ENCODE measurements around the gene SLAMF8.

SLAMF8 gene

GRCh38 chr1:159849626-159850366 is 23.1 kb downstream of the SLAMF8 start:
- no peak for DNase-seq

DNA sequence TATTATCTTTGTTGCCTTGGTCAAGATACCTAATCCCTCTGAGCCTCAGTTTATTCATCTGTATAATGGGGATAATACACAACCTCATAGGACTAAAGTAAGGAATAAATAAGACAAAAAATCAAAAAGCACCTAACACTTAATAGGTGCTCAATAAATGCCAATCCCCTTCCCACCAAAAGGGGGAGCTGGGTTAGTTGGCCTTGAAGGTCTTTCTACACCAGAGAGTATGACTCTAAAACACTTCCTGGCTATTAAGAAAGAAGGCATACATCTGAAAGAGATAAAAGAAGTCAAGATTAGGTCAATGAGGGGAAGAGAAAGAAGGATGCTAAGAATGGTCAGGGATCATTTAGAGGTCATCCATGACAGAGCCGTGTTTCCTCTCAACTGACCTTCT is 24.7 kb downstream of the SLAMF8 start:
- no peak for DNase-seq

GRCh38 chr1:159853417-159854115 is 26.9 kb downstream of the SLAMF8 start:
- DNase-seq = no peak

DNA sequence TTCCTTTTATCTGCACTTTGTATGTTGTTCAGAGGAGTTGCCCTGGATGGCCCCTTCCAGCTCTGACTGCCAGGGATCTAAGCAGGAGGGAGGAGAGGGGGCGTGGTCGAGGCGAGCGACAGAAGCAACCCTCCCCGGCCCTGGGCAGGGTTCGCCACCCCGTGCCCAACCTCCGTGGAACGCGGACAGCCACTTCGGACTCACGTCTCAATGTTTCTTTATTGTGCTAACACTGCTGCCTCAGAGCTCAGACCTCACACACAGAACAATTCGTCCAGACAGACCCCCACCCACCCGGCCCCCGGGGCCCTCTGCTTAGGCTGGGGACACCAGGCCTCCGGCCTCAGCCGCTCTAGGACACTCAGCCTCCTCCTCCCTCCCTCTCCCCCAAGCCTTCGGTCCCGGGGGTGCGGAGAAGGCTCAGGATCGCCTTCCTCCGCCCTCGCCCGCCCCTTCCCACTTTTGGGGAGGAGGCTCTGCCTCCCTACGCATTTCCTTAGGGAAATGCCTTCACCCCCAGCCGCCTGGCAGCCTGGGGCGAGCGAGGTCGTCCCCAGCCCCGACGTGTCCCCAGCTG is 27.5 kb downstream of the SLAMF8 start:
- peak; percentile 76 for DNase-seq

DNA sequence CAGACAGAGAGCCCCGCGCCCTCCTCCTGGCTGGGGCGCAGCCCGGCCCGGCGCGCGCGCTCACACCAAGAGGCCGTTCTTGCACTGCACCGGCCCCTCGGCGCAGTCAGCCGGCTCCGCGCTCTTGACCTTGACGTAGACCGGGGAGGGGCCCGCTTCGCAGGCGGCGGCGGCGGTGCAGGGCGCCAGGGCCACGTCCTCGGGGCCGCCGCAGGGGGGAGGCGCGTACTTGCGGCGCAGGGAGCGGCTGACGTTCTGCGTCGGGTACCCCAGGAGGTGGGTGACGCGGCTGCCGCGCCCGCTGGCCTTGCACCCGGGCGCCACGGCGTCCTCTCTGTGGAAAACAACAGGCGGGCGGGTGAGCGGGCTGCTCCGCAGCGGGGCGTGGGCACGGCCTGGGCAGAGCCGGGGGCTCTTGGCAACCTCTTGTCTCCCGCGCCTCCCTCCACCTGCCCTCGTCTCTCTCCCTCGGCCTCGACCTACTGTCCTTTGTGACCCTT is 28.1 kb downstream of the SLAMF8 start:
- DNase-seq = peak; percentile 90

- DNase-seq = no peak
These were observed 29.0 kb downstream of the SLAMF8 start for GRCh38 chr1:159855709-159856108.

DNA sequence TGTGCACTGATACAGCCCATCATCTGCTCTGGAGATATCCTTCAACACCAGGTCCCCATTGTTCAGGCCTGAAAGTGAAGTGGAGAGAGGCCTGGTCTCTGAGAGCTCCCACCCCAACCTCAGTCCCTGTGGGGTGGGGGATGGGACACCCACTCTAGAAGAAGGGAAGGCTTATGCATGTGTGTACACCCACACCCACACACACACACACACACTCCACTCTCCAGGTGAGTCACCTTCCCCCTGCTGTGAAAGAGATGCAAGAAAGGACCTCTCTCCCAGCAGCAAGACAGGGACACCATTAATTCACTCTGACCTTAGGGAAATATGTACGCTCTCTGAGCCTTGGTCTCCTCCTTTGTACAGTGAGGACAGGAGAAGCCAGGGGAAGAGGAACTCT is 29.9 kb downstream of the SLAMF8 start:
- DNase-seq = no peak

- DNase-seq = no peak
These were observed 31.2 kb downstream of the SLAMF8 start for GRCh38 chr1:159857889-159858288.

DNA sequence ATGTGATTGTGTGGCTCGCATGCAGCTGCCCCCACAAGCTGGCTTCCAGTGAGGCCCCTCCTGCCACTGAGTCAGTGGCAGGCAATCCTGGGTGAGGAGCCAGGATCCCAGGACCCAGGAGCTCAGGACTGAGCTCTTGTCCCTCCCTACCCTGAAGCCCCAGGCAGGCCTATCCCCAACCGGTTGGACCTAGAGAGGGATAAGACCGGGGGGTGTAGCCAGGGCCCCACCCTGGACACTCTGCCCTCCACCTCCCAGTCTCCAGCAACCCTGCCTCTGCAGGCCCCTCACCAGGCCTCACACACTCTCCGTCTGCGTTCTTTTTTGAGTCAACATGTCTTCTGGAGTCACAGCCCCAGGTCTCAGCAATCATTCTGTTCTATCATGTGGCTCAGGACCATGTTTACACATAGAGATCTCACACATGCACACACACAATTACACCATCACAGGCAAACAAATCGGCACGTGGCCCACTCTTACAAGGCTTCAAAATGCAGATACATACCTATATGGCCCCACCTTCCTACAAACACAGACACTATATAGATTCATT is 33.2 kb downstream of the SLAMF8 start:
- DNase-seq = no peak

GRCh38 chr1:159860456-159860855 is 33.8 kb downstream of the SLAMF8 start:
- no peak for DNase-seq

DNA sequence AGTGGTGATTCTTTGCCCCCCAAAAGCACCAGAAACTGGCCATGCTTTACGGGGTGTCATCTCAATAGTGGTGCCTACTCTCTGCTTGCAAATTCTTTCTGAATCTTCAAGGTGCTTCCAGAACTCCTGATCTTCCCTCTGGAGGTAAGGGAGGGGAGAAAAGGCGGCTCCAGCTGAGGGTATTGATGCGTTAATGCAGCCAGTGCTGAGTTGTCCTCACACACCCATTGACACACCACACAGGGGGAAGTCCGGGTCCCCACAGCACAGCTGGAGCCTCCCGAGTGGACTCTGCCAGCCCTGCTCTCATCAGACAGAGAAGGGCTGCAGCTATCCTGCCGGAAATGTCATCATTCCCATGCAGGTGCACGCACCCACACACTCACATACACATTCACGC is 34.5 kb downstream of the SLAMF8 start:
- no peak for DNase-seq

DNA sequence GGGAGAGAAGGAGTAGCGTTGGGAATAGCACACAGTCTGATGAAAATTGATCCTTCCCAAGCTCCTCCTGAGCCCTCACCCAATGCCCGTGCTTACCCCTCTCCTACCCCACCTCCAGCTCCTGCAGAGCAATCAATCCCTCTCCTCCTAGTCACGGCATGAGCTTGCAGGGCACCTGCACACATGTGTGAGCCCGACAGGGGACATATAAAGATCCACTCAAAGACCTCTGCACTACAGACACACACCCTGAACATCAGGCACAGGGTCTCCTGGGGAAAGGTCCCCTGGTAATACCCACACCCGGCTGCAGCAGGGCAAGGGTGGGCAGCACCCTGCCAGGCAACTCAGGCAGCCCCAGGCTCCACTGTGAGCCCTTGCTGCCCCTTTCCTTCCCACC is 35.4 kb downstream of the SLAMF8 start:
- no peak for DNase-seq

GRCh38 chr1:159862557-159862956 is 35.9 kb downstream of the SLAMF8 start, which contains the start of gene VSIG8:
Gene VSIG8 (minus strand): TSS chr1:159862657. CDS start chr1:159862521, 136 bp downstream.
- no peak for DNase-seq

DNA sequence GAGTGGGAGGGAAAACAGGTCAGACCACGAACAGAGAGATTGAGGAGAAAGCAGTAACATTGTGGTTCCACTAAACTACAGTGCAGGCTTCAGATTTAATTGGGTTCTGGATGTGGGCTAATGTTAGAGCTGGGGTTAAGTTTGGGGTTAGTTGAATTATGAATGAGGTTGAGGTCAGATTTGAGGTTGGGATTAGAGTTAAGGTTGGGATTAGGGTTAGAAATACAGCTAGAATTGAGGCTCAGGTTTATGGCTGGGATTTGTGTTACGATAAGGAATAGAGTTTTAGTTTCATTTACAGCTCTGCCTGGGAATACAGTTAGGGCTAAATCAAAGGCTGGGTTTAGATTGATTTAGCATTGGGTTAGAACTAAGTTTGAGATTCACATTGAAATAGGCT is 37.6 kb downstream of the SLAMF8 start:
- no peak for DNase-seq

- no peak for DNase-seq
These were observed 39.4 kb downstream of the SLAMF8 start for GRCh38 chr1:159866066-159866465.

GRCh38 chr1:159866905-159867663 is 40.4 kb downstream of the SLAMF8 start:
- no peak for DNase-seq

DNA sequence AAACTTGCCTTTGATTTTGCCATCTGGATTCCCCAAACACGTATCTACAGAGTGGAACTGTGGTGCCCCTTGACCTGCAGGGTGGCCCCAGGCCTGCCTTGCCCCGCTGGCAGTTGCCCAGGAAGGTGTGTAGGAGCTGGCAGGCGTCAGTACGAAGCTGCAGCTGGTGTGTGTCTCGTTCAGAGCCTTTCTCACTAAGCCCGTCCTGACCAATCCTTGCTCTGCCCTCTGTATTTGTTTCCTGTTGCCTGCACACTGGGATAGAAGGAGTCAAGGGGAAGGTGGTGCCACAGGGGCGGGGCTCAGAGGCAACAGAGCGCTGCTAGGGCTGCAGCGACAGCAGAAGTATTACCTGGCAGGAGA is 41.0 kb downstream of the SLAMF8 start:
- DNase-seq = no peak

- DNase-seq = no peak
These were observed 42.1 kb downstream of the SLAMF8 start for GRCh38 chr1:159868766-159869165.

GRCh38 chr1:159869173-159869572 is 42.5 kb downstream of the SLAMF8 start:
- no peak for DNase-seq

DNA sequence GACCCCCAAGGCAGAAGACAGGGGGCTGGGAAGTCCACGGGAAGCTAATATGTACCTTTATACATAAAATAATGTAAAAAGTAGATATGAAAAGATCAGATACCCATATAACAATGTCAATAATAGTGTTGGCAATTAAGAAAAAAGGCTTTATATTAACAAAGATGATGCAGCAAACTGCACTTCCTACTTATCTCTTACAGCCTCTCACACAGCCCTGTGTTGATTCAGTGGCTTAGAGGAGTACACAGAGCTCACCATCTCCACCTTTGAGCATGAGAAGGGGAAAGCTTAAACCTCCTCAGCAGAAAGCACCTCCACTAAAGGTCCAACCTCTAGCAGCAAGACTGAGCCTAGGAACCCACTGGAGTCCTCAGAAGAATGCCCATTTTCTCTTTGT is 42.9 kb downstream of the SLAMF8 start:
- no peak for DNase-seq

- no peak for DNase-seq
These were observed 44.0 kb downstream of the SLAMF8 start for GRCh38 chr1:159870704-159871103.

DNA sequence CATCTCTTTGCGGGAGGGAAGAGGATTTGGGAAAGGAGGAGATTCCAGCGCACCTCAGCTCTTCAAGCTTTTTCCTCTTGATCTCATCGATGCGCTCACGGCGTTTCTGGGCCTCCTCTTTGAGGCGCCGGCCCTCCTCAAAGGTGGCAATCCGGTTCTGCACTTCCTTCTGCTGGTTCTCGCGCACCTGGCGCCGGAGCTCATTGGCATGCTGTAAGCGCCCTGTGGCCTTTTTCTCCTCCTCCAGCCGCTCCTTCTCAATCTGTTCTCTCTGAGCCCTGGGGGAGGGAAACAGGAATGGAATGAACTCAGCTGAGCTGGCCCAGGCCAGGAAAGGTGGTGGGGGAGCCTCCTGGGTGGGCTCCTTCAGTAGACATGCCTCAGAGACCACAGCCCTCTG is 46.2 kb downstream of the SLAMF8 start:
- DNase-seq = no peak
